ENCODE measurements around the gene SUGCT. TPM values are rescaled to one million over a fixed set of nuclear protein-coding genes. Genes with fewer than 3 reads are reported as not detected.

SUGCT gene
- total RNA-seq, 1 experiment from 2014 or later, result 5.4 TPM

- WGBS (ENCODE audit: extremely low coverage, insufficient read length, low lambda C conversion rate), result no CpG with 5 or more reads among the region's 2 CpGs
- no peak overlapping the region for H3K9ac ChIP-seq (ENCODE audit: extremely low read depth, insufficient read length, low read length)
Observed at GRCh38 chr7:40881405-40881926, 746.7 kb downstream of the SUGCT start.

More at GRCh38 chr7:40881405-40881926, 746.7 kb downstream of the SUGCT start:
- H2AFZ ChIP-seq (ENCODE audit: low read length), result no peak overlapping the region
- no peak overlapping the region for H3K23ac ChIP-seq (ENCODE audit: insufficient read length, low read depth, low read length)
- H3K56ac ChIP-seq (ENCODE audit: insufficient read length, low read depth, low read length), result no peak overlapping the region
- H3K27ac ChIP-seq (ENCODE audit: insufficient read length, low read depth, low read length), result no peak overlapping the region
- no peak for TF ChIP-seq CTCF (conservative IDR thresholded peaks at IDR 0.05)
- H3K27me3 ChIP-seq (ENCODE audit: insufficient read depth, low read length), result no peaks in the 10 kb centered on the region
- H3K36me3 Mint-ChIP-seq (ENCODE audit: insufficient read depth in 1 of 3, low read depth in 3 of 3), result no peaks in the 10 kb centered on the region
- no peaks in the 10 kb centered on the region for H3K23me2 ChIP-seq (ENCODE audit: insufficient read length, low read depth, low read length, poor library complexity, severe bottlenecking)
- no peaks in the 10 kb centered on the region for H4K20me1 ChIP-seq (ENCODE audit: control insufficient read depth, insufficient read depth, insufficient read length)
- no peak overlapping the region for H3K14ac ChIP-seq (ENCODE audit: insufficient read depth, low read length)
- H3K18ac ChIP-seq (ENCODE audit: insufficient read length, low read depth, low read length), result no peak overlapping the region
- H3K4me3 Mint-ChIP-seq, result no peak overlapping the region
- no peak overlapping the region for H3T11ph ChIP-seq (ENCODE audit: low read length)
- no peaks in the 10 kb centered on the region for H3K9me3 ChIP-seq (ENCODE audit: control insufficient read depth, low read depth, low read length)
- H2AK5ac ChIP-seq (ENCODE audit: insufficient read length, low read length), result no peak overlapping the region
- H3K27ac Mint-ChIP-seq, result no peak overlapping the region
- H3K4me1 Mint-ChIP-seq, result no peaks in the 10 kb centered on the region
- no peak overlapping the region for H4K8ac ChIP-seq (replicated peaks; ENCODE audit: insufficient read length, low read depth, low read length)
- no peak overlapping the region for H2BK5ac ChIP-seq (ENCODE audit: insufficient read length, low read length)
- H3K79me1 ChIP-seq (ENCODE audit: insufficient read depth, low read depth, low read length, poor library complexity, severe bottlenecking), result no peaks in the 10 kb centered on the region
- H2BK120ac ChIP-seq (ENCODE audit: low read depth, low read length, poor library complexity, severe bottlenecking), result no peak overlapping the region
- H3K79me2 ChIP-seq (ENCODE audit: insufficient read depth, low read length), result no peaks in the 10 kb centered on the region
- H3K27me3 Mint-ChIP-seq (ENCODE audit: low read depth), result no peaks in the 10 kb centered on the region; the same call in 1 of the 2 replicates
- no peak overlapping the region for H4K91ac ChIP-seq (ENCODE audit: insufficient read length, low read depth, low read length)
- H3K4ac ChIP-seq (ENCODE audit: low read depth, low read length), result no peak overlapping the region
- H3K4me2 ChIP-seq (ENCODE audit: insufficient read depth, insufficient read length, low read length), result no peak overlapping the region
- H3K4me1 ChIP-seq (ENCODE audit: insufficient read depth, low read length), result no peaks in the 10 kb centered on the region
- no peak overlapping the region for H2BK15ac ChIP-seq (ENCODE audit: low read depth, low read length)
- no peak for DNase-seq
- H3K9me3 Mint-ChIP-seq, result no peaks in the 10 kb centered on the region
- no peak overlapping the region for H4K5ac ChIP-seq (ENCODE audit: insufficient read length, low read depth, low read length)
- H2BK12ac ChIP-seq (ENCODE audit: insufficient read length, low read depth, low read length), result no peak overlapping the region
- H2BK20ac ChIP-seq (ENCODE audit: low read depth, low read length, poor library complexity, severe bottlenecking), result no peak overlapping the region
